Astrocyte (in vitro differentiated cells and primary cell): Measurements from ENCODE around the gene C5orf34. TPM values are rescaled to one million over a fixed set of nuclear protein-coding genes. Genes with fewer than 3 reads are reported as not detected.

ENCODE experiments used
- DNase-seq: peaks from one replicate; pipeline ENCODE4 v3.0.0-alpha.2; 2010; ENCODE audit warnings: low read depth
- FAIRE-seq: peaks from 2 replicates; lab custom pipeline; 2011; peaks lifted over from hg19 to GRCh38; lab: Jason Lieb, UNC
- H2AFZ ChIP-seq: 2 replicates; pipeline ENCODE4 v1.6.0; 2012; ENCODE audit warnings: low read depth, low read length, inconsistent platforms
- H3K27ac ChIP-seq: 2 replicates; pipeline ENCODE4 v1.5.1; 2011; ENCODE audit warnings: low read depth, low read length, inconsistent platforms
- H3K27me3 ChIP-seq: 2 replicates; pipeline ENCODE4 v1.6.0; 2011; ENCODE audit warnings: low read length, inconsistent platforms; ENCODE audit not compliant: insufficient read depth
- H3K36me3 ChIP-seq: 2 replicates; pipeline ENCODE4 v1.5.1; 2011; ENCODE audit warnings: low read length, inconsistent platforms; ENCODE audit not compliant: insufficient read depth
- H3K4me1 ChIP-seq: 2 replicates; pipeline ENCODE4 v1.5.1; 2011; ENCODE audit warnings: low read length, inconsistent platforms; ENCODE audit not compliant: insufficient read depth
- H3K4me2 ChIP-seq: 2 replicates; pipeline ENCODE4 v1.6.0; 2012; ENCODE audit warnings: low read length, inconsistent platforms
- H3K4me3 ChIP-seq: 2 replicates; pipeline ENCODE4 v1.5.1; 2011; ENCODE audit warnings: low read depth, mild to moderate bottlenecking, low read length, inconsistent platforms; ENCODE audit not compliant: insufficient read depth
- H3K79me2 ChIP-seq: 2 replicates; pipeline ENCODE4 v1.6.0; 2012; ENCODE audit warnings: mild to moderate bottlenecking, low read length, inconsistent platforms; ENCODE audit not compliant: insufficient read depth
- H3K9ac ChIP-seq: 2 replicates; pipeline ENCODE4 v1.6.0; 2012; ENCODE audit warnings: mild to moderate bottlenecking, low read length, inconsistent platforms
- H3K9me3 ChIP-seq: 2 replicates; pipeline ENCODE4 v1.5.1; 2012; ENCODE audit warnings: low read depth, mild to moderate bottlenecking, low read length, inconsistent platforms; ENCODE audit not compliant: insufficient read depth
- H4K20me1 ChIP-seq: 2 replicates; pipeline ENCODE4 v1.6.0; 2012; ENCODE audit warnings: low read length, inconsistent platforms; ENCODE audit not compliant: insufficient read depth
- H3K27ac Mint-ChIP-seq: one replicate; pipeline ENCODE4 v1.8.0; 2021; ENCODE audit warnings: mild to moderate bottlenecking, mixed read lengths; ENCODE audit not compliant: unreplicated experiment
- H3K27me3 Mint-ChIP-seq: one replicate; pipeline ENCODE4 v1.8.0; 2021; ENCODE audit warnings: low read depth, mixed read lengths; ENCODE audit not compliant: unreplicated experiment
- H3K36me3 Mint-ChIP-seq: one replicate; pipeline ENCODE4 v1.8.0; 2021; ENCODE audit warnings: low read depth, mixed read lengths; ENCODE audit not compliant: unreplicated experiment
- H3K4me1 Mint-ChIP-seq: one replicate; pipeline ENCODE4 v1.8.0; 2021; ENCODE audit warnings: low read depth, mixed read lengths; ENCODE audit not compliant: unreplicated experiment
- H3K4me3 Mint-ChIP-seq: one replicate; pipeline ENCODE4 v1.8.0; 2021; ENCODE audit warnings: mild to moderate bottlenecking, moderate library complexity, mixed read lengths; ENCODE audit not compliant: unreplicated experiment
- H3K9me3 Mint-ChIP-seq: one replicate; pipeline ENCODE4 v1.8.0; 2021; ENCODE audit warnings: mild to moderate bottlenecking, mixed read lengths; ENCODE audit not compliant: unreplicated experiment
- EZH2 ChIP-seq: IDR thresholded peaks from 2 replicates; pipeline ENCODE4 v1.6.1; 2012; ENCODE audit warnings: mild to moderate bottlenecking, low read length, inconsistent platforms; ENCODE audit not compliant: insufficient read depth
- total RNA-seq: library from RNA; stranded (reverse); gene quantifications from 2 replicates; pipeline ENCODE4 v1.2.1, GENCODE V29; 2021
- TF ChIP-seq, protein P1 (sequence below): IDR thresholded peaks from 2 replicates; pipeline ENCODE4 v1.5.1; 2011; ENCODE audit warnings: low read depth, mild to moderate bottlenecking, inconsistent platforms, low read length, moderate library complexity; ENCODE audit not compliant: insufficient read depth

Gene C5orf34
- total RNA-seq, 1 donor from 2014 or later: 3.3 TPM

DNA sequence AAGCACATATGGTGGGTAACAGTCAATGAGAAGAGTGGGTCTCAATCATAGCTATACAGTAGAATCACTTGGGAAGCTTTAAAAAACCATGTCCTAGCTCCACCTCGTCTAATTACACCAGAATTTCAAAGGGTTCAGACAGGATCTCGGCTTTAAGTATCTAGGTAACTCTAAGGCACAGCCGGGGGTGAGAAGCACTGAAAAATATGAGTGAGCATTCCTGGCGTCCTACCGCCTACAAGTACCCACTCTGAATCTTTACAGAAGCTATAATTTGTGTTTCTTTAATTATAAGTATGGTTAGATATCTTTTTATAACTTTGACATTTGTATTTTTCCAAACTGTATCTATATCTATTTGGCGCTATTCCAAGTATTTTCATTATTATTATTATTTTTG is 25.8 kb upstream of the C5orf34 start:
- Histone ChIP-seq H3K27ac (no peak overlapping the region), H2AFZ (no peak overlapping the region), H3K4me2 (no peak overlapping the region), H3K4me3 (no peak overlapping the region), H3K4me1 (no peaks in the 10 kb centered on the region), H3K36me3 (peaks cover 42% of the 10 kb centered on the region), H3K9me3 (no peaks in the 10 kb centered on the region), H3K27me3 (no peaks in the 10 kb centered on the region), H4K20me1 (peaks cover 41% of the 10 kb centered on the region), H3K9ac (no peak overlapping the region), H3K79me2 (peaks cover 63% of the 10 kb centered on the region)
- DNase-seq: no peak
- no peak for TF ChIP-seq EZH2
- TF ChIP-seq, protein P1, sequence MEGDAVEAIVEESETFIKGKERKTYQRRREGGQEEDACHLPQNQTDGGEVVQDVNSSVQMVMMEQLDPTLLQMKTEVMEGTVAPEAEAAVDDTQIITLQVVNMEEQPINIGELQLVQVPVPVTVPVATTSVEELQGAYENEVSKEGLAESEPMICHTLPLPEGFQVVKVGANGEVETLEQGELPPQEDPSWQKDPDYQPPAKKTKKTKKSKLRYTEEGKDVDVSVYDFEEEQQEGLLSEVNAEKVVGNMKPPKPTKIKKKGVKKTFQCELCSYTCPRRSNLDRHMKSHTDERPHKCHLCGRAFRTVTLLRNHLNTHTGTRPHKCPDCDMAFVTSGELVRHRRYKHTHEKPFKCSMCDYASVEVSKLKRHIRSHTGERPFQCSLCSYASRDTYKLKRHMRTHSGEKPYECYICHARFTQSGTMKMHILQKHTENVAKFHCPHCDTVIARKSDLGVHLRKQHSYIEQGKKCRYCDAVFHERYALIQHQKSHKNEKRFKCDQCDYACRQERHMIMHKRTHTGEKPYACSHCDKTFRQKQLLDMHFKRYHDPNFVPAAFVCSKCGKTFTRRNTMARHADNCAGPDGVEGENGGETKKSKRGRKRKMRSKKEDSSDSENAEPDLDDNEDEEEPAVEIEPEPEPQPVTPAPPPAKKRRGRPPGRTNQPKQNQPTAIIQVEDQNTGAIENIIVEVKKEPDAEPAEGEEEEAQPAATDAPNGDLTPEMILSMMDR: no peak
- no peak overlapping the region for H3K27ac Mint-ChIP-seq
- H3K4me3 Mint-ChIP-seq: no peak overlapping the region
- no peaks in the 10 kb centered on the region for H3K9me3 Mint-ChIP-seq
- no peak for FAIRE-seq
- no peaks in the 10 kb centered on the region for H3K4me1 Mint-ChIP-seq
- no peaks in the 10 kb centered on the region for H3K27me3 Mint-ChIP-seq
- H3K36me3 Mint-ChIP-seq: peaks cover 5% of the 10 kb centered on the region

- H3K36me3 Mint-ChIP-seq: peaks cover 6% of the 10 kb centered on the region
- FAIRE-seq (no peak), DNase-seq (no peak)
- Histone ChIP-seq H3K27me3 (no peaks in the 10 kb centered on the region), H3K4me2 (no peak overlapping the region), H3K36me3 (peaks cover 51% of the 10 kb centered on the region), H4K20me1 (peaks cover 17% of the 10 kb centered on the region), H3K9ac (no peak overlapping the region), H3K4me1 (no peaks in the 10 kb centered on the region), H3K9me3 (no peaks in the 10 kb centered on the region), H3K79me2 (peaks cover 33% of the 10 kb centered on the region), H3K4me3 (no peak overlapping the region), H3K27ac (no peak overlapping the region), H2AFZ (no peak overlapping the region)
- no peaks in the 10 kb centered on the region for H3K9me3 Mint-ChIP-seq
- H3K27me3 Mint-ChIP-seq: no peaks in the 10 kb centered on the region
- no peak overlapping the region for H3K27ac Mint-ChIP-seq
- no peak overlapping the region for H3K4me3 Mint-ChIP-seq
- no peak for TF ChIP-seq EZH2
- TF ChIP-seq, protein P1: no peak
- no peaks in the 10 kb centered on the region for H3K4me1 Mint-ChIP-seq
Measured at GRCh38 chr5:43536972-43537371, 22.0 kb upstream of the C5orf34 start.

DNA sequence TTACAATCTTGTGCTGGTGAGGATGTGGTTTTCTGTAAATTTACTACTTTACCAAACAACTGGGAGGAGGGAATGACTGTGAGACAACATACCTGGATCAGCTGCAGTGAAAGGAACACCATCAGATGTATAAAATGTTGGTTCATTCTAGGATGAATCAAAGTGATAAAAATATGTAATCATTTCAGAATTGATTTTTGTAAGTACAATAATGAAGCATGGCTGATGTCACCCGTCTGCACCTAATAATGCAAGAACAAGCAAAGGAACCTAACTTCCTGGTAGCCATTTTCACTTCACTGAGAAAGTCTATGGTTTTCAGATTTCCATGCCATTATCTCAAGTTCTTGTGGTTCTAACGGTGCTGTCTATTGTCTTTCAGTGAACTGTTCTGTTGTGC is 18.7 kb upstream of the C5orf34 start:
- peak; percentile 37 for FAIRE-seq
- TF ChIP-seq, protein P1: no peak
- TF ChIP-seq EZH2: no peak
- peaks cover 67% of the 10 kb centered on the region for H3K36me3 ChIP-seq

More for the DNA sequence above, 18.7 kb upstream of the C5orf34 start:
- Histone ChIP-seq H4K20me1 (peaks cover 19% of the 10 kb centered on the region), H3K4me3 (no peak overlapping the region), H3K4me1 (no peaks in the 10 kb centered on the region), H3K4me2 (no peak overlapping the region), H3K79me2 (peaks cover 10% of the 10 kb centered on the region), H3K27me3 (no peaks in the 10 kb centered on the region), H3K27ac (no peak overlapping the region), H2AFZ (no peak overlapping the region), H3K9ac (no peak overlapping the region), H3K9me3 (no peaks in the 10 kb centered on the region)
- H3K4me3 Mint-ChIP-seq: no peak overlapping the region
- H3K27ac Mint-ChIP-seq: no peak overlapping the region
- no peak for DNase-seq
- no peaks in the 10 kb centered on the region for H3K9me3 Mint-ChIP-seq
- no peaks in the 10 kb centered on the region for H3K4me1 Mint-ChIP-seq
- peaks cover 5% of the 10 kb centered on the region for H3K36me3 Mint-ChIP-seq
- H3K27me3 Mint-ChIP-seq: no peaks in the 10 kb centered on the region
